RWPE1 (cell line): ENCODE data around the gene MIOS.

Source experiments
- CTCF ChIA-PET: fragments of 350-600 bp; sonication (Branson Sonifier 250); formaldehyde crosslinking; extraction: SDS; loops from one replicate; lab custom pipeline; 2021; lab: Yijun Ruan, JAX
- POLR2A ChIA-PET: fragments of 400-600 bp; formaldehyde crosslinking; extraction: SDS; loops from one replicate; lab custom pipeline; 2020; ENCODE audit warnings: antibody characterized with exemption; ENCODE audit not compliant: low non-redundant PET; lab: Yijun Ruan, JAX
- DNase-seq: peaks from one replicate; pipeline ENCODE4 v3.0.0; 2012; ENCODE audit warnings: low spot score
- H3K27ac ChIP-seq: fragments of 450-650 bp; 2 replicates; pipeline ENCODE4 v1.5.1; 2017
- TF ChIP-seq, protein P1 (sequence below): fragments of 450-650 bp; conservative IDR thresholded peaks from 2 replicates; pipeline ENCODE4 v1.5.1; 2017; ENCODE audit warnings: low read depth, mild to moderate bottlenecking

MIOS gene

DNA sequence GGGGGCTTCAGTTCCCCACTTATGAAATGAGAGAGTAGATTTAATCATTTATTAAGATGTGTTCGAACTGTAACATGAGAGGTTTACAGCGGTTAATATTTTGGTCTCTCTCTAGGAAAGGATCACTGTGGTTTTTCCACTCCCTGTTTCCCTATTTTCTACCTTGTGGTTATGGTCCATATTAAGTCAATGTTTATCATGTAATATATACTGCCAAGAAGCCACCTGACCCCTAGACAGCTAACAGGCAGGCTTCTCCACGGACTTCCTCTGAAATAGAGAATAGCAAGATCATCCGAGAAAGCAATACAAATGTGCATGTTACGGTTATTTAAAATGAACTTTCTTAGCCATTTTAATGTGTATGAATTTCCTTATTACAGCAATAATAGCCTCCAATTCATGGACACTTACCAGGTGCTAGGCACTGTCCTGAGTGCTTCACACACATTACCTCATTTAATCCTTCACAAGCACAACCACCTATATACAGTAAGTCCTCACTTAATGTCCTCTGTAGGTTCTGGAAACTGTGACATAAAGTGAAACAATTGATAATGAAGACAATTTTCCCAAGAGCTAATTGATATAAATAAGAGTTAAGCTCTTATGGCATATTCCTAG lies 30.2 kb upstream of the MIOS start:
- H3K27ac ChIP-seq: no peak overlapping the region
- DNase-seq: no peak
- POLR2A ChIA-PET: no interaction called here
- TF ChIP-seq, protein P1, sequence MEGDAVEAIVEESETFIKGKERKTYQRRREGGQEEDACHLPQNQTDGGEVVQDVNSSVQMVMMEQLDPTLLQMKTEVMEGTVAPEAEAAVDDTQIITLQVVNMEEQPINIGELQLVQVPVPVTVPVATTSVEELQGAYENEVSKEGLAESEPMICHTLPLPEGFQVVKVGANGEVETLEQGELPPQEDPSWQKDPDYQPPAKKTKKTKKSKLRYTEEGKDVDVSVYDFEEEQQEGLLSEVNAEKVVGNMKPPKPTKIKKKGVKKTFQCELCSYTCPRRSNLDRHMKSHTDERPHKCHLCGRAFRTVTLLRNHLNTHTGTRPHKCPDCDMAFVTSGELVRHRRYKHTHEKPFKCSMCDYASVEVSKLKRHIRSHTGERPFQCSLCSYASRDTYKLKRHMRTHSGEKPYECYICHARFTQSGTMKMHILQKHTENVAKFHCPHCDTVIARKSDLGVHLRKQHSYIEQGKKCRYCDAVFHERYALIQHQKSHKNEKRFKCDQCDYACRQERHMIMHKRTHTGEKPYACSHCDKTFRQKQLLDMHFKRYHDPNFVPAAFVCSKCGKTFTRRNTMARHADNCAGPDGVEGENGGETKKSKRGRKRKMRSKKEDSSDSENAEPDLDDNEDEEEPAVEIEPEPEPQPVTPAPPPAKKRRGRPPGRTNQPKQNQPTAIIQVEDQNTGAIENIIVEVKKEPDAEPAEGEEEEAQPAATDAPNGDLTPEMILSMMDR: no peak
- CTCF ChIA-PET: interaction anchor here (0.6 kb wide), 1 partner anchor 132 kb away, joined by 3 read pairs; no protein-coding TSS in a partner anchor

DNA sequence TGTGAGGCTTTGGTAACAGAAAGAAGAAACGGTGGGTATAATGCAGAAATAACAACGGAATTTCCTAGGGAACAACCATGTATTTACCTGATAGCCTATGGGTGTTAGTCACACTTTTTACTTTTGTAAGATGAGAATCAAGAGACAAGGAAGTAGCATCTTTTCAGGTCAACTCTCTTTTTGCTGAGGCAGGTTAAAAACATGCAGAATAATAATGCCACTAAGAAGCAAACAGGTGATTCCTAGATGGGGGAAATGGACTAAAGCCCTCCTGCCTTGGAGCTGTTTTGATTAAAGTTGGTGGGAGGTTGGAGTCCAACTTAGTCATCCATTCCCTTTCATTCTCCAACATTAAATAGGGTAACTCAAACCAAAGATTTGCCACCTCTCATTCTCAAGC lies 29.0 kb upstream of the MIOS start:
- no peak for DNase-seq
- ChIA-PET POLR2A (no interaction called here), CTCF (no interaction called here)
- TF ChIP-seq, protein P1: no peak
- no peak overlapping the region for H3K27ac ChIP-seq

DNA sequence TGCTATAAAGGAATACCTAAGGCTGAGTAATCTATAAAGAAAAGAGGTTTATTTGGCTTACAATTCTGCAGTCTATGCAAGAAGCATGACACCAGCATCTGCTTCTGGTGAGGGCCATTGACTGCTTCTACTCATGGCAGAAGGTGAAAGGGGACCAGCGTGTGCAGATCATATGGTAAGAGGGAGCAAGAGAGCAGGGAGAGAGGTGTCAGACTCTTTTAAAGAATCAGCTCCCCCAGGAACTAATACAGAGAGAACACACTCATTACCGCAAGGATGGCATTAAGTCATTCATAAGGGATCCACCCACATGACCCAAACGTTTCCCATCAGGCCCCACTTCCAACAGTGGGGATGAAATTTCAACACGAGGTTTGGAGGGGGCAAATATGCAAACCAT lies 27.5 kb upstream of the MIOS start:
- ChIA-PET CTCF (interaction anchor here (0.6 to 2.9 kb wide), 3 partner anchors 114 to 880 kb away, joined by 3 to 14 read pairs (median 3); no protein-coding TSS in a partner anchor), POLR2A (no interaction called here)
- no peak for DNase-seq
- TF ChIP-seq, protein P1: no peak
- no peak overlapping the region for H3K27ac ChIP-seq

DNA sequence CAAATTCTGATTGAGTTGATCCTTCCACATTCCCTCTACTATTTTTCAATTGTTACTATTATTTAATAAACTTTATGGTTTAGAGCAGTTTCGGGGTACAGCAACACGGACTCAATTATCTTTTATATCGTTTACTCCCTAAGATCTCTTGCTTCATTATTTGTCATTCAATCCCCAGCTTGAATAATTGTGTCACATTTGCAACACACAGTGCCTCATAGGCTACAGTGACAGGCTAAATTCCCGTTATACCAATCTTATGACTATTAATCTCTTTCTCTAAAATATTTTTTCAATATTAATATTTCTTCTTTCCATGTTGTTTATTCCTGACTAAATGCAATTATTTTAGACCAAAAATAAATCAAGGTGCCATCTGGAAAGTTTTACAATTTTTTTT lies 27.0 kb upstream of the MIOS start:
- DNase-seq: no peak
- TF ChIP-seq, protein P1: no peak
- ChIA-PET CTCF (interaction anchor here (0.6 to 2.9 kb wide), 3 partner anchors 115 to 880 kb away, joined by 3 to 14 read pairs (median 3); no protein-coding TSS in a partner anchor), POLR2A (no interaction called here)
- H3K27ac ChIP-seq: no peak overlapping the region

DNA sequence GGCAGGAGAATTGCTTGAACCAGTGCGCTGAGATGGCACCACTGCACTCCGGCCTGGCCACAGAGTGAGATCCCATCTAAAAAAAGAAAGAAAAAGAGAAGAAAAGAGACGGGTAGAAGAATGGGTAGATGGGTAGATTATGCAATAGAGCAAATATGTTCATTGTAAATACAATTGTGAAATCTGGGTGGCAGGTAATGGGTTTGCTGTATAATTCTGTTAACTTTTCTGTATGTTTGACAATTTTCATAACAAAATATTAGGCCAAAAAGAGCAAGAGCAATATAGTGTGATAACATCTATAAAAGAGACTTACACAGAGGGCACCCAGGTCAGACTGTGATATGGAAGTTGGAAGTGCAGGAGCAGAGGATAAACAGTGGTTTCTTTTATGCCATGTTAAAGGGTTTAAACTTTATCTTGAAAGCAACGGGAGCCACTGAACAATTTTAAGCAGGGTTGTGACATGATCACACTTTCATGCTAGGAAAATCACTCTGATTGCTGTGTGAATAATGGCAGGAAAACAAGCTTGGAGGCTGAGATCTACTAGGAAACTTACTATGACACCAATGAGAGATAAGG lies 24.3 kb upstream of the MIOS start:
- POLR2A ChIA-PET: no interaction called here
- H3K27ac ChIP-seq: no peak overlapping the region
- TF ChIP-seq, protein P1: no peak
- CTCF ChIA-PET: interaction anchor here (0.6 to 2.9 kb wide), 3 partner anchors 118 to 120 kb away, joined by 3 to 14 read pairs (median 5); no protein-coding TSS in a partner anchor
- no peak for DNase-seq

DNA sequence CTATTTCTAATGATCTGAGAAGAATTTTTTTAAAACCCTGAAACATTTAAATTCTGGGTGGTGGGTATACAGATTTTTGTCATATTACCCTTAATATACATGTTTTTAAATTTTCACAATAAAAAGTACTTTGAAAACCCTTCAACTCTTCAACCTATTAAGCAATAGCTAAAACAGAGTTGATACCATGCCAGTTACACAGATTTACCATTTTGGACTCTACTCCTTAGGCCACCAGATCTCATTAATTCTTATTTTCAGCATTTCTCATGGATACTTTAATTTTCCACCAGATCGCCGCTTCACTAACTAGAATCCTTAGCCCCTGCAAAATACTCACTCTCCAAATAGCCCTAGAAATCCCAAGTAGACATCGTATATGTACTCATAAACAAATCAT lies 18.3 kb upstream of the MIOS start:
- no peak for DNase-seq
- CTCF ChIA-PET: interaction anchor here (0.6 kb wide), 1 partner anchor 110 kb away, joined by 3 read pairs; no protein-coding TSS in a partner anchor
- TF ChIP-seq, protein P1: no peak
- POLR2A ChIA-PET: no interaction called here
- H3K27ac ChIP-seq: no peak overlapping the region
